ENCODE results near the gene CAMSAP2.

CAMSAP2 gene

DNA sequence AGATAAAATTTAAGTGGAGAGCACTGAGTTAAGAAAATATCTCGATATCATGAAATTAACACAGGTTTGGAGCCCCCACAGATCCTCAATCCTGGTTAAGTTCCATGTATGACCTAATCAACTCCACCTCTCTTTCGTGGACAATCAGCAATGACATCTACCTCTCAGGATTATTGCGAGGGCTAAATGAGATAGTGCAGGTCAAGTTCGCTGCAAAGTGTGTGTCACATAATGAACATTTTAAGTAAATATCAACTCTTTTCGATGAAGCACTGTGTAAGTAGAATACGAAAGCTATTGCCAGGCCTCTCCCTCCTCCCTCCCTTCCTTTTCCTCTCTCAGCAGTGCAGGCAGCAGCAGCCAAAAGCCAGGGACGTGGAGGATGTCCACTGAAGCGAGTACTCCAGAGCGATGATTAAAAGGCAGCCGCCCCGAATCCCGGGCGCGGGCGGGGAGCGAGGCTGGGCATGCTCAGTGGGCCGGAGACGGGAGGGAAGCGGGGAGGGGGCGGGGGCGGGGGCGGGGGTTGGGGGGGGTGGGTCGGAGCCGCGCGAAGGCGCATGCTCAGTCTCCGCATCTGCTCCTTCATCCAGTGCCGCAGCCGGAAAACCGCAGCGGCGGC lies at the start of gene CAMSAP2:
CAMSAP2 (plus strand) TSS at position 567 of the 622 bp plus-strand sequence. CDS start 935 bp downstream, outside the sequence.
- DNase-seq: peak; percentile 44 to 68

- DNase-seq: no peak
Observed at GRCh38 chr1:200692316-200692715, 46.4 kb upstream of the CAMSAP2 start.

DNA sequence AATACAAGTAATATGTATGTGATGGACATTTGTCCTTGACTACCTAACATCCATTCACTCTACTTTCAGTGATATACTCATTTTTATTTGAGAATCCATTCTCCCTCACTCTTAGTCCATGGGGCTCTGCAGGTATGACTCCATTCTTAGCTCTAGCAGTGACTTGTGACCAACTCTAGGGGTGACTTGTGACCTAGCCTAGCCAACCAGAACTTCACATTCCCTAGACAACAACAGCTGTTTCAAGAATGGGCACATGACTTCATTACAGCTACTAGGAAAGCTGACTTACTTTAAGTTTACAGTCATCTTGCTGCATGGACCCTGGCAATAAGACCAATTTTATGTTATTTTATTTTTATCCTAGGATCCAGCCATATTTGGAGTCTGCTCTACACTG lies 45.4 kb upstream of the CAMSAP2 start:
- DNase-seq: no peak

DNA sequence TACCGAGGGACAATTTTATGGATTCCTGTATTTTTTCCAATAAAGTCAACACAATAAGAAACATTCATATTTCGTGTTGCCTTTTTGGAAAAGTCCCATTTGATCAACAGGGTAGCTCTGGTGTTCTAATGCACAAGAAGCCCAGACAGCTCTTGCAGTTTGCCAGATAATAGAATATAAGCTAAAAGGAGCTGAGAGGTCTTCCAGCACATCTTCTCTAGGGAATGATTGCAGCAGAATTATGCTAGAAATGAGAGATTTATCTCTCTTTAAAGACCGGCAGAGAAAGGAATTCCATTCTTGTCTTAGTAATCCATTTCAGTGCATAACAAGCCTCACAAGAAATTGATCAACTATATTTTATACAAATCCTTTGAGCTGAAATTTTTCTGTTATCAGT lies 44.0 kb upstream of the CAMSAP2 start:
- no peak for DNase-seq

DNA sequence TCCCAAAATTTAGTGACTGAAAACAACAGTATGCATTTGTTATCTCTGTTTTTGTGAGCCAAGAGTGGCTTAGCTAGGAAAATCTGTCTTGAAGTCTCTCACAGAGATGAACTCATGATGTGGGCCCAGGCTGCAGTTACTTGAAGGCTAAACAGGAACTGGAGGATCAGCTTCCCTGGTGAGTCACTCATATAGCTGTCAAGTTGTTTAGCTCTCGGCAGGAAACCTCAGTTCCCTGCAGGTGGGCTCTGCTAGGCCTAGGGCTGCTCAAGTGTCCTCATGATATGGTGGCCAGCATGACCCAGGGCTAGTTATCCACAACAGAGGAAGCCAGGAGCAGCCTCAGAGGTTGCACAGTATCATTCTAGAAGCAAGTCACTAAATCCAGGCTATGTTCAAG lies 38.8 kb upstream of the CAMSAP2 start:
- no peak for DNase-seq

- DNase-seq: no peak
Observed at GRCh38 chr1:200704986-200705500, 33.6 kb upstream of the CAMSAP2 start.

DNA sequence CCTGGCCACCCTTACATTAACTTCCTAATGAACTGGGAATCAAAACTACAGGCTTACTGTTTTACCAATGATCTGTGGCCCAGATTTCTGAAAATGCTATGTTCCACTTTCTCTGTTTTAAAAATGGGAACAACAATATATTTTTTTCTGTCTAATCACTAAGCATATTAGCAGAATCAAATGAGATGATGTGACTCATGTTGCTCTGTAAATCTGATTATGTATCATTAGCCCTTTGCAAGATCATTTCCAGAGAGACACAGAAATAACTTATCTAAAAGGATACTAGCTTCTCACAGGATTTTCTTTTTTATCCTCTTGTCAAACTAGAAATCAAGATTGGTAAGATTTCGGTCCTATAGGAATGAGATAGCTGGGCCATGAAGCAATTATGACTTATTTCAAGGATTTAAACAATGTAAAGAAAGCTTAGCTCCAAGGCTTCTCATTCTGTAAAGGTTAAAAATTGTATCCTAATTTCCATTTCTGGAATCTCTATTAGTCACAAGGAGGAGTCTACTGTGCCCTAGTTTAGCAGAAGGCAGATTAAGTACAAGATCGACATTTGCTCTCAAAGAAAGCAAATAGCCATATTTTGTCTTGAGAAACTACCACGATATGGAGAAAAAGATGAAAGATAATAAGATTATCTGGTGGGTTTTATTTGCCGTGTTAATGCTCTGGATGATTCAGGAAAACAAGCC lies 32.4 kb upstream of the CAMSAP2 start:
- DNase-seq: no peak

- no peak for DNase-seq
Observed at GRCh38 chr1:200707116-200707515, 31.6 kb upstream of the CAMSAP2 start.

GRCh38 chr1:200708161-200708560 lies 30.5 kb upstream of the CAMSAP2 start:
- DNase-seq: no peak

DNA sequence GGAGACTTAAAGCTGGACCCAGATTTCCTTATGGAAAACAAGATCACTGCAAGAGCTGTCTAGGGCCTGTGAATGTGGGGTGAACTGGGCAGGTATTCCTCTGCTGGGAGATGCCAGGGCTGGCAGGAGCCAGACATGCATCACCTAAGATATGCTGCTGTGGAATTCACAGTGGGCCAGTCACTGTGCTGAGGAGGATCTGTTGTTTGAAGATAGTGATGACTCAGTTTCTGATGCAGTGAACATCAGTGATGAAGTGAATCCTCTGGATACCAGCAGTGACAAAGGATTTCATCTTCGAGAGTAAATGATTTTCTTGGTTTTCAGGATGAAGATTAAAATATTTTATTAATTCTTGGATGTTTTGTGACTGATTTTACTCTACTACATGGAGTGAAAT lies 29.9 kb upstream of the CAMSAP2 start:
- DNase-seq: no peak

GRCh38 chr1:200710166-200710565 lies 28.5 kb upstream of the CAMSAP2 start:
- no peak for DNase-seq

GRCh38 chr1:200714504-200715187 lies 24.0 kb upstream of the CAMSAP2 start:
- DNase-seq: no peak

DNA sequence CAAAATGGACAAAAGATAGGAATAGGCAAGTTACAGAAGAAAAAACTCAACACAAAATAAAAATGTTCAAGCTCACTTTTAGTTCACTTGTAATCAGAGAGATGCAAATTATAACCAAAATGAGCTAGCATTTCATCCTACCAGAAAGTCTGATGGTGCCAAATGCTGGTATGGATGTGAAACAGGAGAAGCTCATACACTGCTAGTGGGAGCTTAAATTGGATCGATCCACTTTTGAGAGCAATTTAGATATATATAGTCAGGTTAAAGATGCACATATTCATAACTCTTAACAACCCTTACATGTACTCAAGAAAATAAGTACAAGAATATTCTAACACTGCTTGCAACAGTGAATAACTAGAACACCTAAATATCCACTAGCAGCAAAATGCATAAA lies 18.5 kb upstream of the CAMSAP2 start:
- no peak for DNase-seq

DNA sequence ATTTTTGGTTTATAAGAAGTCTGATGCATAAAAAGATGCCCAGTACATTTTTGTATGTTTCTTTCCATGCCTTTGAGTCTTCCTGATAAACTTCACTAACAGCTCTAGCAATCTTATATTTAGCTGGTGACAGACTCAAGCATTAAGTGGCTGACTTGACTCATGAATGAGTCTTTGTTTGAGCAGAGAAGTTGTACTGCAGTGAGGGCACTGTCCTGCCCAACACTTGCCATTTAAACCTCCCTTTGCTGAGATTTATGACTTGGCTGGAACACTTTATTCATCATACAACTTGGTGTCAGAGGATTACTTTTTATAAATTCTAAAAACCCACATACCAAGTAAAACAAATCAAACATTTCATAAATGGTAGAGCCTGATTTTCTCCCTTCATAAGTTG lies 14.6 kb upstream of the CAMSAP2 start:
- DNase-seq: no peak

DNA sequence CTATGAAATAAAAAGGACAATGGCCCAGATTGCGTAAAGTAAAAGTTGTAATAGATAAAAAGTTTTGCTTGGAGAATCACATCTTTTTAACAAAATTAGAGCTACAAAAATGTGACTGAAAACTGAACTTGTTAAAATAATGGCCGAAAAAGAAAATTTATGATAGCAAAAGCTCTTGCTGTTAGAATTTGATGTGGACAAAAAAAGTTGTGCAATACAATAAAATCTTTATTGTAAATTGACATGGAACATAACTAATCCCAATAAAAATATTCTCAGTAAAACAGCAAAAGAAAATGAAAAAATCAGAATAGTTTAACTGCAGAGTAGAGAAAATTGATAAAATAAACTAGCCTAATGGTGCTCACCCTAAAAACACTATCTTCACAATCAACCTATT lies 11.4 kb upstream of the CAMSAP2 start:
- DNase-seq: no peak

- DNase-seq: no peak
Observed at GRCh38 chr1:200729863-200730262, 8.8 kb upstream of the CAMSAP2 start.

- DNase-seq: no peak
Observed at GRCh38 chr1:200731654-200732332, 6.9 kb upstream of the CAMSAP2 start.

DNA sequence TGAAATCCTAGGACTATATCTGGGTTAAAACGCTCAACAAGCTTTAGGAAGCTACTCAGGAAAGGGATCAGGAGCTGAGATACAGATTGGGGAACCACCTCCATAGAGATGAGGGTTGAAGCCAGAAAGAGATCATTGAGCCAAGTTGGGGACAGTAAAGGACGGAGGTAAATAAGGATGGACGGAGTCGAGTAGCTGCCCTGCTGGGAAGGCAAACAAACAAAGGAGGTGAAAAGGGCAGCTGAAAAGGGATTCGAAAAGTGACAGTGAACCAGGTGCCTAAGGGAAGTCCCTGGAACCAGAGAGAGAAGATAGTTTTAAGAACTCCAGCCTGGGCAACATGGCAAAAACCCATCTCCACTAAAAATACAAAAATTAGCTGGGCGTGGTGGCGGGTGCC lies 6.3 kb upstream of the CAMSAP2 start:
- no peak for DNase-seq

GRCh38 chr1:200733907-200734306 lies 4.8 kb upstream of the CAMSAP2 start:
- no peak for DNase-seq

GRCh38 chr1:200737647-200738291 lies 924 bp upstream of the CAMSAP2 start:
- no peak for DNase-seq

- peak; percentile 21 to 68 for DNase-seq
Observed at GRCh38 chr1:200738949-200739651, 407 bp downstream of the CAMSAP2 start.

All from SW 1271 (cell line).